Muscle of leg (tissue), 11 donors: ENCODE data around the gene EP400. TPM values are rescaled to one million over a fixed set of nuclear protein-coding genes. Genes with fewer than 3 reads are reported as not detected.
"Not testable (repeated sequence)": the region's sequence is repeated elsewhere in the genome, so short reads cannot be mapped to it uniquely, and the experiment has no call there.

Experiments used
- DNase-seq: peaks from one replicate; pipeline ENCODE4 v3.0.0; 2013
- H3K27ac ChIP-seq: one replicate; pipeline ENCODE4 v1.5.1; 2013; ENCODE audit warnings: mild to moderate bottlenecking, low read length, control low read depth
- H3K27me3 ChIP-seq: one replicate; pipeline ENCODE4 v1.6.1; 2013; ENCODE audit warnings: low read length; ENCODE audit not compliant: control insufficient read depth, insufficient read depth
- H3K36me3 ChIP-seq: one replicate; pipeline ENCODE4 v1.6.1; 2013; ENCODE audit warnings: low read length; ENCODE audit not compliant: control insufficient read depth, insufficient read depth
- H3K4me1 ChIP-seq: one replicate; pipeline ENCODE4 v1.6.1; 2013; ENCODE audit warnings: low read length; ENCODE audit not compliant: control insufficient read depth, insufficient read depth
- H3K4me3 ChIP-seq: one replicate; pipeline ENCODE4 v1.5.1; 2013; ENCODE audit warnings: low read length, control low read depth
- H3K9me3 ChIP-seq: replicated peaks from 2 replicates; pipeline ENCODE4 v1.6.1; 2013; ENCODE audit warnings: low read depth, low read length; ENCODE audit not compliant: control insufficient read depth
- WGBS: methylation state at CpG from one replicate; pipeline ENCODE4 v1.1.5; 2013; ENCODE audit warnings: missing lambda C conversion rate; ENCODE audit not compliant: insufficient coverage; 5-methylcytosine and 5-hydroxymethylcytosine counted together
- polyA plus RNA-seq, 8 donors: library from polyadenylated mRNA; unstranded; fragments of 120-200 nt; gene quantifications; one replicate each; pipeline versions ENCODE4 v1.2.1 to v1.2.3, GENCODE V29; 2013; ENCODE audit warnings: inconsistent platforms in 1 of 8, low replicate concordance in 1 of 8; ENCODE audit not compliant: insufficient read length in 8 of 8, insufficient read depth in 1 of 8
- total RNA-seq: library from RNA; stranded (reverse); fragments of 120-200 nt; gene quantifications from one replicate; pipeline ENCODE4 v1.2.4, GENCODE V29; 2013

Gene EP400
- total and polyA plus RNA-seq, 9 donors: 9.0 to 30.5 (median 22.7) TPM

DNA sequence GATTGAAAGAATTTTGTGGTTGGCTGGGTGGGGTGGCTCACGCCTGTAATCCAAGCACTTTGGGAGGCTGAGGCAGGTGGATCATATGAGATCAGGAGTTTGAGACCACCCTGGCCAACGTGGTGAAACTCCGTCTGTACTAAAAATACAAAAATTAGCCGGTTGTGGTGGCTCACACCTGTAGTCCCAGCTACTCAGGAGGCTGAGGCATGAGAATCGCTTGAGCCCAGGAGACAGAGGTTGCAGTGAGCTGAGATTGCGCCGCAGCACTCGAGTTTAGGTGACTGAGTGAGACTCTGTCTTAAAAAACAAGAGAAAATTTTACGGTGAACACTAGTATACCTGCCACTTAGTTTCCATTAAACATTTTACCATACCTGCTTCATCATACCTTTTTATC, 4.1 kb downstream of the EP400 start:
- not testable (repeated sequence) for DNase-seq, H3K9me3 ChIP-seq, H3K27ac ChIP-seq, H3K4me3 ChIP-seq, H3K36me3 ChIP-seq, H3K27me3 ChIP-seq
- 88% methylated on average over 4 of the region's 9 CpGs for WGBS
- H3K4me1 ChIP-seq: peaks cover 22% of the 10 kb centered on the region

GRCh38 chr12:131954460-131954859, 4.7 kb downstream of the EP400 start:
- 61% methylated on average over 2 of the region's 13 CpGs for whole genome bisulfite sequencing
- DNase-seq, H3K27me3 ChIP-seq, H3K4me3 ChIP-seq, H3K36me3 ChIP-seq, H3K9me3 ChIP-seq, H3K27ac ChIP-seq: not testable (repeated sequence)
- H3K4me1 ChIP-seq: peaks cover 24% of the 10 kb centered on the region

- Histone ChIP-seq H3K36me3 (peaks cover 4% of the 10 kb centered on the region), H3K27ac (no peak overlapping the region), H3K4me3 (no peak overlapping the region), H3K4me1 (peaks cover 18% of the 10 kb centered on the region), H3K27me3 (no peaks in the 10 kb centered on the region), H3K9me3 (no peaks in the 10 kb centered on the region)
- WGBS: 65% methylated on average over 3 of the region's 4 CpGs
- no peak for DNase-seq
These were observed 9.4 kb downstream of the EP400 start for GRCh38 chr12:131959116-131959515.

DNA sequence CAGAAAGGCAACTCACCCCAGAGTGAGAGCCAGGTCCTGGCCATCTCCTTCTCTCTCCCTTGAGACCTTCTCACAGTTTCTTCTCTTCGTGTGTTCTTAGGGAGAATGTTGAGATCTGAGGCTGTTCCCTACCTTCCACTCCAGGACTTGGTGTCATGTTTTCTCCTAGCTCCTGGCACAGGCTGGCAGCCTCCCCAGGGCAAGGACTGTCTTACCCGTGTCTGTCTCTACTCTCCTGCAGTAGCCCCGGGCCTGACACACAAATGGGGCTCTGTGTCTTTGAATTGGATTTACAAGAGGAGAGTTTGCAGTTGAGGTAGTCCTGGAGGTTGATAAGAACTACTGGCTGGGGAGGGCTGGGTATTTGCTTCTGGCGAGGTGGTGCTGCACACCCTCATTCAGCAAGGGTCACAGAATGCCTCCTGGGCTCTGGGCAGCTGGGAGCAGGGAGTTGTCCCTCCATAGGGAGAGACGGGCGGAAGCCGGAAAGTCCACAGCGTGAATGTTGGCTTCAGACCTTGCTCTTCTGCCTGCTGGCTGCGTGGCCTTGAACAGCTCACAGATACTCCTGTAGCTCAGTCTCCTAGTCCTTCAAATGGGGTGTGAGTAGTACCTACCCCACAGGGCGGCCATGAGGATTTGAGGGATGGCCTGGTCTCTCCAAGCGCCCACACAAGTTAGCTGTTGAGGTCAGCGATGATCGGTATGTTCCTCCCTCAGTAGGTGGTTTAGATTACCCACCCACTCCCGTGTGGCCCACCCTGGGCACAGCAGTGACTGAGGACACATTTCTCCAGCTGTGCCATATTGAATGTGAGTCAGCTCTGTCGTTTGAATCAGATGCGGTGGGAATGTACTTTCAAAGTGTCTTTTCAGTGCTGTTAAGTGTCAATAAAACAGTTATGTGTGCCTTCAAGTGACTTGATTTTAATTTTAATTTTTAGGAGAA, 10.2 kb downstream of the EP400 start:
- no peak overlapping the region for H3K4me3 ChIP-seq
- no peaks in the 10 kb centered on the region for H3K9me3 ChIP-seq
- H3K27ac ChIP-seq: no peak overlapping the region
- WGBS: 79% methylated on average over 8 of the region's 16 CpGs
- peaks cover 4% of the 10 kb centered on the region for H3K36me3 ChIP-seq
- H3K27me3 ChIP-seq: no peaks in the 10 kb centered on the region
- peaks cover 18% of the 10 kb centered on the region for H3K4me1 ChIP-seq
- no peak for DNase-seq

GRCh38 chr12:131960590-131961325, 11.0 kb downstream of the EP400 start:
- peaks cover 18% of the 10 kb centered on the region for H3K4me1 ChIP-seq
- H3K4me3 ChIP-seq, H3K27ac ChIP-seq, H3K9me3 ChIP-seq, DNase-seq, H3K36me3 ChIP-seq, H3K27me3 ChIP-seq: not testable (repeated sequence)
- WGBS: 86% methylated on average over 4 of the region's 30 CpGs

GRCh38 chr12:131961328-131961727, 11.6 kb downstream of the EP400 start:
- H3K9me3 ChIP-seq, DNase-seq, H3K36me3 ChIP-seq, H3K27ac ChIP-seq, H3K27me3 ChIP-seq, H3K4me3 ChIP-seq: not testable (repeated sequence)
- no CpG with 5 or more reads among the region's 20 CpGs for WGBS
- H3K4me1 ChIP-seq: peaks cover 18% of the 10 kb centered on the region

DNA sequence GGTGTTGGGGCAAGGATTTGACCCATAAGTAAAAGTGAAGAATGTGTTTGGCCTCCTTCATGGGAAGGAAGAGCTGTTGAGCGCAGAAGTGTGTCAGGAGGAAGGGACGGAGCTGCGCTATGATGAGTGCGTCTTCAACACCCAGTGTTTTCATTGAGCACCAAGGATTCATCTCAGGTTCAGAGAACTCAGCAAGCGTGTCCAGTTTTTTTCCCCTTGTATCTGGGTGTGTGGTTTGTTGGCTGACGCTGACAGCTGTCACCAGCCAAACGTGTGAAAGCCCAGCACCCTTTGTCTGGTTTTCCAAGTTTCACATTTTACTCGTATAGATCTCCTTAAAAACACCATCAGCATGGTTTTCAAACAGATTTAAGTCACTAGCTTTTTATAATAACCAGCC, 12.3 kb downstream of the EP400 start:
- Histone ChIP-seq H3K27ac (no peak overlapping the region), H3K27me3 (no peaks in the 10 kb centered on the region), H3K36me3 (peaks cover 6% of the 10 kb centered on the region), H3K9me3 (no peaks in the 10 kb centered on the region), H3K4me1 (peaks cover 18% of the 10 kb centered on the region), H3K4me3 (no peak overlapping the region)
- no peak for DNase-seq
- no CpG with 5 or more reads among the region's 8 CpGs for WGBS

GRCh38 chr12:131963381-131963780, 13.6 kb downstream of the EP400 start:
- H3K27me3 ChIP-seq: no peaks in the 10 kb centered on the region
- H3K9me3 ChIP-seq: no peaks in the 10 kb centered on the region
- H3K4me3 ChIP-seq: no peak overlapping the region
- H3K27ac ChIP-seq: no peak overlapping the region
- no peak for DNase-seq
- H3K4me1 ChIP-seq: peaks cover 14% of the 10 kb centered on the region
- H3K36me3 ChIP-seq: peaks cover 6% of the 10 kb centered on the region
- 92% methylated on average over 3 of the region's 4 CpGs for WGBS

GRCh38 chr12:131965073-131965472, 15.3 kb downstream of the EP400 start:
- Histone ChIP-seq H3K27ac (no peak overlapping the region), H3K36me3 (peaks cover 6% of the 10 kb centered on the region), H3K4me3 (no peak overlapping the region), H3K9me3 (no peaks in the 10 kb centered on the region), H3K27me3 (no peaks in the 10 kb centered on the region), H3K4me1 (no peaks in the 10 kb centered on the region)
- no CpG with 5 or more reads among the region's 2 CpGs for WGBS
- DNase-seq: no peak

DNA sequence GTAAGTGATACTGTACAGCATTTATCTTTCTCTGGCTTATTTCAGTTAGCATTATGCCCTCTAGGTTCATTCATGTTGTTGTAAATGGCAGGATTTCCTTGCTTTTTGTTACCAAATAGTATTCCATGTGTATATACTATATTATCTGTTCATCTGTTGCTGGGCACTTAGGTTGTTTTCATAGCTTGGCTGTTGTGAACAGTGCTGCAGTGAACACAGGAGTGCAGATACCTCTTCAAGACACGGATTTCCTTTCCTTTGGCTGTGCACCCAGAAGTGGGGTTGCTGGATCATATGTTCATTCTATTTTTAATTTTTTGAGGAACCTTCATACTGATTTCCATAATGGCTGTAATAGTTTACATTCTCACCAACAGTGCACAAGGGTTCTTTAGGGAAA, 21.5 kb downstream of the EP400 start:
- DNase-seq: peak; percentile 12
- no peak overlapping the region for H3K27ac ChIP-seq
- H3K36me3 ChIP-seq: no peaks in the 10 kb centered on the region
- H3K27me3 ChIP-seq: no peaks in the 10 kb centered on the region
- H3K9me3 ChIP-seq: no peaks in the 10 kb centered on the region
- H3K4me3 ChIP-seq: no peak overlapping the region
- no peaks in the 10 kb centered on the region for H3K4me1 ChIP-seq
- no CpG with 5 or more reads among the region's 1 CpG for WGBS
